Endothelial cell of umbilical vein (primary cell): ENCODE results near the gene JAZF1. TPM values are rescaled to one million over a fixed set of nuclear protein-coding genes. Genes with fewer than 3 reads are reported as not detected.

Experiments used
- BruUV-seq: library from RNA; stranded (reverse); fragments of 400-500 nt; replicated peaks from 2 replicates; lab custom pipeline; 2021; lab: Mats Ljungman, UMichigan
- CTCF ChIA-PET: fragments of 300-600, 350-600 bp; sonication (Branson Sonifier 250); formaldehyde crosslinking; loops from one replicate; lab custom pipeline; 2021; ENCODE audit warnings: antibody characterized with exemption, inconsistent platforms; lab: Charles Lee
- POLR2A ChIA-PET: fragments of 300-600, 350-600 bp; sonication (Branson Sonifier 250); formaldehyde crosslinking; loops from one replicate; lab custom pipeline; 2021; ENCODE audit warnings: antibody characterized with exemption, inconsistent platforms; lab: Charles Lee
- DNase-seq: peaks from one replicate; pipeline ENCODE4 v3.0.0-alpha.2; 2011; ENCODE audit warnings: low read depth, low spot score
- FAIRE-seq: peaks from 2 replicates; lab custom pipeline; 2011; peaks lifted over from hg19 to GRCh38; lab: Jason Lieb, UNC
- H2AFZ ChIP-seq: 2 replicates; pipeline ENCODE4 v1.6.0; 2012; ENCODE audit warnings: low read depth, low read length, control low read depth, inconsistent platforms
- H3K27ac ChIP-seq: 2 replicates; pipeline ENCODE4 v1.5.1; 2011; ENCODE audit warnings: low read depth, mild to moderate bottlenecking, control low read depth, low read length, moderate library complexity; ENCODE audit not compliant: insufficient read depth
- H3K27me3 ChIP-seq, 2 experiments: 2 replicates each; pipeline versions ENCODE4 v1.6.0 to v1.6.1; 2011; ENCODE audit warnings: low read length in 2 of 2, mixed read lengths in 1 of 2; ENCODE audit not compliant: control insufficient read depth in 2 of 2, insufficient read depth in 2 of 2
- H3K36me3 ChIP-seq, 2 experiments: 2 replicates in 1 of 2; 3 replicates in 1 of 2; pipeline ENCODE4 v1.5.1; 2011; ENCODE audit warnings: low read length in 2 of 2, mild to moderate bottlenecking in 1 of 2, moderate library complexity in 1 of 2; ENCODE audit not compliant: control insufficient read depth in 2 of 2, insufficient read depth in 2 of 2; ENCODE audit errors: extremely low read depth in 1 of 2
- H3K4me1 ChIP-seq: 3 replicates; pipeline ENCODE4 v1.5.1; 2011; ENCODE audit warnings: mild to moderate bottlenecking, low read length; ENCODE audit not compliant: control insufficient read depth, insufficient read depth; ENCODE audit errors: extremely low read depth
- H3K4me2 ChIP-seq: 2 replicates; pipeline ENCODE4 v1.6.1; 2011; ENCODE audit warnings: low read length, control low read depth, mixed read lengths; ENCODE audit not compliant: insufficient read depth
- H3K4me3 ChIP-seq, 3 experiments: fragments of 200-600 bp in 1 of 3; sonication (generic), shearing (Covaris generic) in 1 of 3; replicated peaks in 1 of 3; 2 replicates each; pipeline ENCODE4 v1.5.1; 2011 to 2016; ENCODE audit warnings: control low read depth in 3 of 3, low read length in 3 of 3, mild to moderate bottlenecking in 2 of 3, inconsistent platforms in 1 of 3, low read depth in 1 of 3, moderate library complexity in 1 of 3; ENCODE audit not compliant: insufficient read depth in 1 of 3
- H3K79me2 ChIP-seq: 2 replicates; pipeline ENCODE4 v1.6.0; 2012; ENCODE audit warnings: low read length, inconsistent platforms; ENCODE audit not compliant: control insufficient read depth, insufficient read depth
- H3K9ac ChIP-seq: replicated peaks from 2 replicates; pipeline ENCODE3; 2011; ENCODE audit warnings: low read length, control low read depth; ENCODE audit not compliant: insufficient read depth; ENCODE audit errors: extremely low read depth
- H3K9me1 ChIP-seq: replicated peaks from 3 replicates; pipeline ENCODE4 v1.6.0; 2011; ENCODE audit warnings: mild to moderate bottlenecking, low read length; ENCODE audit not compliant: control insufficient read depth, insufficient read depth; ENCODE audit errors: extremely low read depth
- H3K9me3 ChIP-seq: replicated peaks from 2 replicates; pipeline ENCODE4 v1.5.1; 2012; ENCODE audit warnings: low read length, inconsistent platforms; ENCODE audit not compliant: control insufficient read depth, insufficient read depth
- H4K20me1 ChIP-seq: replicated peaks from 2 replicates; pipeline ENCODE3; 2011; ENCODE audit warnings: mild to moderate bottlenecking, low read length; ENCODE audit not compliant: control insufficient read depth, insufficient read depth; ENCODE audit errors: extremely low read depth
- CTCF ChIP-seq, 2 donors: IDR thresholded peaks; 1 replicate in 1 of 2; 2 replicates in 1 of 2; pipeline ENCODE4 v1.5.1; 2011; ENCODE audit warnings: low read length in 2 of 2, mild to moderate bottlenecking in 2 of 2, moderate library complexity in 2 of 2, control low read depth in 1 of 2, inconsistent platforms in 1 of 2, low read depth in 1 of 2; ENCODE audit not compliant: insufficient read depth in 1 of 2; ENCODE audit errors: extremely low read depth in 1 of 2
- EZH2 ChIP-seq: IDR thresholded peaks from 2 replicates; pipeline ENCODE4 v1.6.1; 2012; ENCODE audit warnings: borderline replicate concordance, low read depth, mild to moderate bottlenecking, moderate library complexity, low read length, inconsistent platforms; ENCODE audit not compliant: severe bottlenecking
- FOS ChIP-seq: IDR thresholded peaks from 2 replicates; pipeline ENCODE4 v1.6.1; 2011; ENCODE audit warnings: mild to moderate bottlenecking, low read length, moderate library complexity, borderline replicate concordance; ENCODE audit not compliant: insufficient read depth
- GATA2 ChIP-seq: IDR thresholded peaks from 2 replicates; pipeline ENCODE4 v1.7.0; 2011; ENCODE audit warnings: low read depth, mild to moderate bottlenecking, moderate library complexity, mixed read lengths, low read length; ENCODE audit not compliant: insufficient read length, insufficient read depth
- JUN ChIP-seq: IDR thresholded peaks from 2 replicates; pipeline ENCODE4 v1.6.1; 2011; ENCODE audit warnings: borderline replicate concordance, low read depth; ENCODE audit not compliant: insufficient read length, insufficient read depth
- MAX ChIP-seq: IDR thresholded peaks from 2 replicates; pipeline ENCODE4 v1.6.1; 2011; ENCODE audit not compliant: insufficient read depth, insufficient read length
- MYC ChIP-seq: IDR thresholded peaks from one replicate; pipeline ENCODE4 v1.6.1; 2011; ENCODE audit warnings: mild to moderate bottlenecking, low read depth, low read length
- POLR2A ChIP-seq: IDR thresholded peaks from 2 replicates; pipeline ENCODE4 v1.6.1; 2012; ENCODE audit warnings: low read depth, mild to moderate bottlenecking, control low read depth, low read length
- POLR2AphosphoS5 ChIP-seq: IDR thresholded peaks from 2 replicates; pipeline ENCODE4 v1.6.1; 2012; ENCODE audit warnings: low read depth, mild to moderate bottlenecking, control low read depth, low read length, moderate library complexity; ENCODE audit not compliant: insufficient read depth
- dilution Hi-C: fragments of 300-500 bp; cut with MboI; formaldehyde crosslinking; loops from one replicate; pipeline ENCODE4 v1.15.0; 2019; ENCODE audit warnings: low sequenced_read_pairs; ENCODE audit not compliant: extremely low pct_ligation_motif_present
- intact Hi-C: fragments of 100-400 bp; cut with micrococcal nuclease; formaldehyde crosslinking; loops from one replicate; pipeline ENCODE4 v1.10.0; 2022
- polyA plus RNA-seq, 4 experiments: library from polyadenylated mRNA; depleted of rRNA in 3 of 4; stranded (reverse) in 3 of 4; unstranded in 1 of 4; fragments of >200 nt; gene quantifications; 2 replicates each; pipeline versions ENCODE4 v1.2.1 to v1.2.3, GENCODE V29; 2011 to 2012; ENCODE audit warnings: missing spikeins in 1 of 4
- total RNA-seq: library from RNA; stranded (reverse); gene quantifications from 2 replicates; pipeline ENCODE4 v1.2.3, GENCODE V29; 2021

The JAZF1 gene
- total and polyA plus RNA-seq, 2 donors (not counting 3 experiments of a cell fraction or from before 2014, with no cell fraction given) = 2.5 to 16.9 TPM

- Histone ChIP-seq H3K36me3 (no peaks in the 10 kb centered on the region), H4K20me1 (no peaks in the 10 kb centered on the region), H2AFZ (no peak overlapping the region), H3K4me3 (no peak overlapping the region), H3K79me2 (no peaks in the 10 kb centered on the region), H3K4me2 (no peak overlapping the region), H3K4me1 (no peaks in the 10 kb centered on the region), H3K27me3 (peaks cover 0 to 2% of the 10 kb centered on the region in 2 experiments), H3K9me1 (no peaks in the 10 kb centered on the region), H3K9ac (no peak overlapping the region), H3K9me3 (no peaks in the 10 kb centered on the region), H3K27ac (no peak overlapping the region)
- POLR2A ChIA-PET = no interaction called here
- BruUV-seq = no TSS peak
- intact Hi-C loops = no loop called here
- CTCF ChIA-PET = no interaction called here
- TF ChIP-seq CTCF (IDR thresholded peaks at IDR 0.05; ENCODE audit: extremely low read depth in 1 of 2, insufficient read depth in 1 of 2, low read depth in 1 of 2, low read length in 2 of 2) (no peak), GATA2 (no peak), MYC (no peak), EZH2 (no peak), FOS (no peak), POLR2A (no peak), MAX (no peak), POLR2AphosphoS5 (no peak), JUN (no peak)
- FAIRE-seq (no peak), DNase-seq (no peak)
- dilution Hi-C loops = no loop called here
These were observed 45.0 kb upstream of the JAZF1 start for GRCh38 chr7:28225576-28225975.
